Esophagus squamous epithelium (tissue), 4 donors: Measurements from ENCODE around the gene CCL4.
"Not testable (repeated sequence)": the region's sequence is repeated elsewhere in the genome, so short reads cannot be mapped to it uniquely, and the experiment has no call there.

Source experiments
- CTCF ChIP-seq, 6 experiments: fragments of 450-650 bp in 4 of 6; fragments of 200-600 bp in 2 of 6; sonication (generic) in 2 of 6; IDR thresholded peaks; one replicate each; pipeline ENCODE4 v1.5.1; 2016 to 2019; ENCODE audit warnings: antibody characterized with exemption in 6 of 6, mild to moderate bottlenecking in 4 of 6, moderate library complexity in 4 of 6
- POLR2A ChIP-seq, 4 donors: fragments of 450-650 bp; IDR thresholded peaks; one replicate each; pipeline ENCODE4 v1.6.1; 2017; ENCODE audit warnings: antibody characterized with exemption in 4 of 4, mild to moderate bottlenecking in 4 of 4, moderate library complexity in 3 of 4

GRCh38 chr17:36081681-36082471, 21.8 kb upstream of the CCL4 start:
- TF ChIP-seq CTCF, POLR2A (IDR thresholded peaks at IDR 0.05): not testable (repeated sequence)
